ENCODE measurements around the gene OR6C1.

OR6C1 gene

GRCh38 chr12:55362675-55363074, 48.5 kb downstream of the OR6C1 start, which contains the start of gene OR6C75:
TSS of gene OR6C75 (plus strand) at chr12:55362975. CDS start at chr12:55365111, 2,136 bp downstream.
- no peaks in the 10 kb centered on the region for H3K9me3 ChIP-seq (ENCODE audit: low read depth, low read length)
- DNase-seq (ENCODE audit: low read depth, low spot score), result no peak
- no peak within 1 kb of the TSS for H3K4me3 ChIP-seq
- no peaks in the 10 kb centered on the region for H3K36me3 ChIP-seq (ENCODE audit: insufficient read depth, low read length)
- H3K9ac ChIP-seq (ENCODE audit: insufficient read length), result no peak within 1 kb of the TSS
- no peak within 1 kb of the TSS for H3K27ac ChIP-seq
- TF ChIP-seq POLR2AphosphoS5 (IDR thresholded peaks at IDR 0.05; ENCODE audit: borderline replicate concordance, low read depth, low read length) (no peak), FOXP2 (optimal IDR thresholded peaks at IDR 0.05; ENCODE audit: control extremely low read depth, extremely low read length, insufficient read depth) (no peak), EZH2 (IDR thresholded peaks at IDR 0.05) (no peak)

GRCh38 chr12:55365086-55365485, 50.9 kb downstream of the OR6C1 start:
- Histone ChIP-seq H3K4me3 (no peak overlapping the region), H3K9me3 (ENCODE audit: low read depth, low read length) (no peaks in the 10 kb centered on the region), H3K27ac (no peak overlapping the region), H3K36me3 (ENCODE audit: insufficient read depth, low read length) (no peaks in the 10 kb centered on the region), H3K9ac (ENCODE audit: insufficient read length) (no peak overlapping the region)
- TF ChIP-seq EZH2 (IDR thresholded peaks at IDR 0.05), result no peak
- TF ChIP-seq POLR2AphosphoS5 (IDR thresholded peaks at IDR 0.05; ENCODE audit: borderline replicate concordance, low read depth, low read length), result no peak
- TF ChIP-seq FOXP2 (optimal IDR thresholded peaks at IDR 0.05; ENCODE audit: control extremely low read depth, extremely low read length, insufficient read depth), result no peak
- DNase-seq (ENCODE audit: low read depth, low spot score), result no peak
